HL-60/S4 treated with phorbol 12-myristate 13-acetate at 8.2 ng/mL for 4 days and 3 days (cell line): ENCODE results near the gene INPP5D.

ENCODE experiments used
- in situ Hi-C: fragments of 300-500 bp; cut with MboI; formaldehyde crosslinking; loops from 2 replicates; pipeline ENCODE4 v1.15.0; 2022; ENCODE audit warnings: low sequenced_read_pairs

The INPP5D gene

GRCh38 chr2:233072838-233073237 is 12.7 kb downstream of the INPP5D start:
- in situ Hi-C loops, result no loop called here

DNA sequence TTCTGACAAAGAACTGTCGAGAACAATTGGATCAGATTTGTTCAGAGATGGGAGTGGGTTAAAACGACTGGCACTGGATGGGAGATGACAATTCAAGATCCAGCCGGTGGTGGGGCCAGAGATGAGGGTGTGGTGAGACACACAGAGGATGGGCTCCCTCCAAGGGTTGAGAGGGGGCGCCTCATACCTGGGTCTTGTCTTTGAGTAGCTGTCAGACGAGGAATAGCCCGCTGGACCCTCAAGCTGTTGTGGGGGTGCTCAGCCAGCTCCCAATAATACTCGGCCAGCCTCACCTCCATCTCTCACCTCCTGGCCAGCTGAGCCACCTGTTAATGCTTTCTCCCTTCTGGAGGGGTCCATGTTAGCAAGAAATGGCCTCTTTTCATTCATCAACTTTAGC is 14.0 kb downstream of the INPP5D start:
- in situ Hi-C loops, result no loop called here

DNA sequence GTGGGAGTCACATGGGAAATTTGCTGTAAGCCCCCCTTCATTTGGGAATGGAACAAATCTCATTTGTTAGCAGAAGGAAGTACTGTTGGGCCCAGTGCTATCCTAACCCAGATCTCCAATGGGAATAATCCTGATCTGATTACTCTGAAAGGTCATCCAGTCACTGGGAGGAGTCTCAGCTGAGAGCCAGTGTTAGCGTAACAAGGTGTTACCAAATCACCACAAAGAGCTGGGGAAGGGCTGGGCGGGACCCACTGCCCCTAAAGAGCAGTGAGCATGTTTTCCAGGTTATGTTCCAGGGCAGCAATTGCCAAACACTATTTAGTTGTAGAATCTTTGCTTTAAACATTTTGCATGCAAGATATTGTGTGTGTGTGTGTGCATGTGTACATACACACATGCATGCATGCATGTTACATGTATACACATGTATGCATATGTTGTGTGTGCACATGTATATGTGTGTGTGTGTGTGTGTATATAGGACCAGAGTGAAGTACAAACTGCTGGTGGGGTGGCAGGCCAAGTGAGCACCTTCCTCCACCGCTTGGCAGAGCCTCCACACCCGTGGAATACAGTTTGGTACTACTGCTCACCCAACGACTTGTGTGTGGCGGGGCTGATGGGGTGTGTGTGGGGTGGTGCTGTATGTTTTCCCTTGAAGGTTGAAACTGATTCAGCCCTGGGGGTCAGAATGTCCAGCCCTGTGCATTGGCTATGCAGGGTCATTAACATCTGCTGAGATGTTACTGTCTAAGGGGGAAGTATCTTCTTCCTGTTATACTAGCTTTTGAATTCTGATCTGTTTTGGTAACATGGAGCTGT is 15.2 kb downstream of the INPP5D start:
- in situ Hi-C loops, result no loop called here

DNA sequence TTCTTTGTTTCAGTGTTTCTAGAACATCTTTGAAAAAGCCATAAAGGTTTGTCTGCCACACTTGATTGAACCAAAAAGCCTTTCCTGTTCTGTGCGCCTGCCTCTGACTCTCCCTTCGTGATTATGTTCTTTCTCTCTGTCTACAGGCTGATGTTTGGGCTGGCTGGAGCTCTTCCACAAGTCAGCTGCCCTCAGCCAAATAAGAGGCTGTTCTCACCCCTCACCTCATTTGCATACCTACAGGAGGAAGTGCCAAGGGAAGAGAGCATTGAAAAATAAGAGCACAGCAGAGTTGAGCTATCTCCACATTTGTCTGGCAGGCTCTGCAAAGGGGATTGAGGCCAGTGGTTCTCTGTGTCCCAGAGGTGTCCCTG is 15.8 kb downstream of the INPP5D start:
- in situ Hi-C loops, result no loop called here

DNA sequence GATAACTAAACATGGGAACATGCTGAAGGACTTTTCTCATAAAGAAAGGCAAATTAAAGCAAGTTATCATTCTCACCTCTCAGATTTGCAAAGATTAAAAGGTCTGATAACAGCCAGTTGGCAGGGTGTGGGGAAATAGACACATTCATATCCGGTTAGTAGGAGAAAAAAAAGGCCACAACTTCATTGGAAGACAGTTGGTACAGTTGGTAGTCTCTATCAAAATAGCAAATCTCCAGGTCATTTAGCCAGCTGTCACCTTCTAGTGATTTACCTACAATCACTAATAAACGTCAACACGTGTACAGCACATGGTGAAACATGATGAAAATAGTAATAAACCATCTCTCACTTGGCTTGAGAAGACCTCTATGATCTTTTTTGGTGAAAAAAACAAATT is 16.6 kb downstream of the INPP5D start:
- in situ Hi-C loops, result no loop called here

- in situ Hi-C loops, result no loop called here
Measured at GRCh38 chr2:233079473-233079877, 19.3 kb downstream of the INPP5D start.

DNA sequence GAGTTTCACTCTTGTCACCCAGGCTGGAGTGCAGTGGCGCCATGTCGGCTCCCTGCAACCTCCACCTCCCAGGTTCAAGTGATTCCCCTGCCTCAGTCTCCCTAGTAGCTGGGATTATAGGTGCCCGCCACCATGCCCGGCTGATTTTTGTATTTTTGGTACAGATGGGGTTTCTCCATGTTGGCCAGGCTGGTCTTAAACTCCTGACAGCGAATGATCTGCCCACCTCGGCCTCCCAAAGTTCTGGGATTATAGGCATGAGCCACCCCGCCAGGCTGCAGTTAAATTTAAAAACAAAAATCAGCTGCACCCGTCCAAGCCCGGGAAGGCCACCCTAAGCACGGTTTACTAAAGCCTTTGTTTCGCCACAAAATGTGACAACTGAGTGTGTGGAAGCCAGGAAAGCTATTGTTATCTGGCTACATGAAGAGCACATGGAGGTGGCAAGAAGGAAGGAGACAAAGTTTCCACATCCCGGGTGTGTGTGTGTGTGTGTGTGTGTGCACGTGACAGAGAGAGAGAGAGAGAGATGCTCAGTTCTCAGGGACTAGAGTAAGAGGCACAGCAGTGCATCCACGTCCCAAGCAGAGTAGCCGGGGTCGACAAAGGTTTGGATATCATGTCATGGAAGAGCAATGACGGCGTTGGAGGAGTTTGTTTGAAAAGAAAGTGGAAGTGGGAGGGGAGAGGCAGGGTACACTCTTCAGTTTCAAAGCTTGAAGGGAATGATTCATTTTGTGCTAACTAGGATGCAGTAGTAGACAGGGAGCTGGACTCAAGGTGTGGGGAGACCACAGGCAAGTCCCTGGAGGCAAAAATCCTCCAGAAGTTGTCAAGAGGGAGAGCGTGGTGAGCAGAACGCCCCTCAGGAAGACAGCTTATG is 20.1 kb downstream of the INPP5D start:
- in situ Hi-C loops, result no loop called here

DNA sequence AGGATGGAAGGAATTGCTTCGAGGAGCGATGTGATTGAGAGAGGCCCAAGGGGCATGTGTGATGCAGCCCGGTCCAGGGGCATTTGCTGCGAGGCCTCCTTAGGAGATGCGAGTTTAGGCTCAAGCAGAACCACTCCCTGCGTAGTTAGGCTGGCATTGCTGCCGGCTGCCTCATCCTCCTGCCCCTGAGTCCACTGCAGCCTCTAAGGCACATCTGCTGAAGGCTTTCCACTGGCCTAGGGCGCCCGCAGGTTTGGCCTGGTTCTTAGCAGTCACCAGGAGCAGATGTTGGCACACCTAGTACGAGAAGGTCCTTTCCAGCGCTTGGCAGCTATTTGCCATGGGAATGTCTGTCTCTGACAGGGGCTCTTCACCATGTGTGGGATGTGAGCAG is 20.7 kb downstream of the INPP5D start:
- in situ Hi-C loops, result no loop called here

DNA sequence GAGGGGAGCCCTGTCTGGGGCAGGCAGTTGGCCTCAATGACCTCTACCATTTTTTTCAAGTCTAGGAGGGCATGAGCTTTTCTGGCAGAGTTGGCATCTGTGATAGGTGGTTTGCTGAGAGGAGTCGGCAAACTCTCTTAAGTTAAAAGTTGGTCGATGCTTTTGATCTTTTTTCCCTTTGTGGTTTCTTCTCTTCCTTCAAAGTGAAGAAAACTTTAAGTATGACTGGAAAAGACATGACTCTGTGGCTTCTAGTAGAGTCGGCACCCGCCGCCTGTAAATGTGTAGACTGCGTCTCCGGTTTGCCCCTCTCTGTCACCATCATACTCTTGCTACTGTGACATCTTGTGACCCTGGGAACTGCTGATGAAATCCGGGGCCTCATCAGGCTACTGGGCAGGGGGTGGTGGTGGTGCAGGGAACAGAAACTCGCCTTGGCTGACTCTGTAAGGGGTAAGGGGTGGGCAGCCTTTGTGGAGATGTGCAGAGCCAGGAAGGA is 21.1 kb downstream of the INPP5D start:
- in situ Hi-C loops, result no loop called here

DNA sequence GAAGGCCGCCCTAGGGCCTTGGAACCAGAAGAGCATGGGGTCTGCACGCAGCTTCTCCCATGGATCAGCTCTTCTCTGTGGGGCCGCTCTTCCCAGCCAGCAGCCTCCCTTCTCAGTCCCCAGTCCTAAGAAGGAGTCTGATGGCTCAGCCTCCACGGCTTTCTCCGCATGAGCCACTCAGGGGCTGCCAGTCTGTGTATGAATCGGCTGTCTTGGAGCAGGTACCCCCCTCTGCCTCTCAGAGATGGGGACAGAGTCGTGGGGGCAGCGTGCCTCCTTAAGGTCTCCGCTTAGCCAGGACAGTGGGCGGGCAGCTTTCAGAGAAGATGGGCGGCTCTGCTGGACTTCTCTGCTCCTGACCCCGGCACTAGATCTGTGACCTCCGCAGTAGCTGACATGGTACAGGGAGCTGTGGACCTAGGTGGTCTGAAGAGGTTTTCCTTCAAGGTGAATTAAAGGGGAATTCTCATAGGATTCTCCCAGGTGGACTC is 21.6 kb downstream of the INPP5D start:
- in situ Hi-C loops, result no loop called here

- in situ Hi-C loops, result no loop called here
Measured at GRCh38 chr2:233082222-233082930, 22.2 kb downstream of the INPP5D start.

DNA sequence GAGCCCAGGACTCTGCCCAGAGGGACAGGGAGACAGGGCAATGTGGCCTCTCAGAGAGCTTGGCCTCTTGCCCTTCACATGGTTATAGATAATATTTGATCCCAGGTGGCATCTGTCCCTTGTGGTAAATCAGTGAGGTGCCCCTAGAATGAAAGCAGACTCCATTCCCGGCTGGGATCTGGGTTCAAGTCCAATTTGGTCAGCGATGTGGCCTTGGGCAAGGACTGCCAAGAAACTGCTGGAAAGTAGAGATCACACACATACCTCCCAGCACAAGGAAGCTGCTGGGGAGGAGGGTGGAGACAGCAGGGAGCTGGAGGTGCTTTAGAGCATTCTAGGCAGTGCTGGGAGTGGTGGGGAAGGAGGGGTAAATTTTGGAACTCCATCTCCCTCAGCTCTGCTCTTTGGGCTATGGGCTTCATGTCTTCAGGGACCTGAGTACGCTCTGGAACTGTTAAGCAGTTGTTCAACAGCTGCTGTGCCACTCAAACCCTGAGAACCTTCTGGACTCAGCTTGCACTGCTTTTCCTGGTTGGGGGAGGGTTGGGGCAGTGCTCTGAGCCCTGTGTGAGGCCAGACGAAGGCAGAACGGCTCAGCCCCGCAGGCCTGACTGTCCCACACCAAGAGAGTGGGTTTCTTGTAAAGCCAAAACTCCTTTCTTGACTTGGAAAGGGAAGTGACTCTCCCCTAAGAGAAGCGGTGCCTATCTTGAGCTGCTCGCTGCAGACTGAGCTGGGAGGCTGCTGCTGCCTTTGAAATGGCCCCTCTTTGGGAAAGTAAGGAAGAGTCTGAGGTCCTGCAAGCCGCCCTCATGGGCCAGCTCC is 23.0 kb downstream of the INPP5D start:
- in situ Hi-C loops, result no loop called here

GRCh38 chr2:233083782-233084181 is 23.6 kb downstream of the INPP5D start:
- in situ Hi-C loops, result no loop called here

GRCh38 chr2:233084488-233084887 is 24.3 kb downstream of the INPP5D start:
- in situ Hi-C loops, result no loop called here

DNA sequence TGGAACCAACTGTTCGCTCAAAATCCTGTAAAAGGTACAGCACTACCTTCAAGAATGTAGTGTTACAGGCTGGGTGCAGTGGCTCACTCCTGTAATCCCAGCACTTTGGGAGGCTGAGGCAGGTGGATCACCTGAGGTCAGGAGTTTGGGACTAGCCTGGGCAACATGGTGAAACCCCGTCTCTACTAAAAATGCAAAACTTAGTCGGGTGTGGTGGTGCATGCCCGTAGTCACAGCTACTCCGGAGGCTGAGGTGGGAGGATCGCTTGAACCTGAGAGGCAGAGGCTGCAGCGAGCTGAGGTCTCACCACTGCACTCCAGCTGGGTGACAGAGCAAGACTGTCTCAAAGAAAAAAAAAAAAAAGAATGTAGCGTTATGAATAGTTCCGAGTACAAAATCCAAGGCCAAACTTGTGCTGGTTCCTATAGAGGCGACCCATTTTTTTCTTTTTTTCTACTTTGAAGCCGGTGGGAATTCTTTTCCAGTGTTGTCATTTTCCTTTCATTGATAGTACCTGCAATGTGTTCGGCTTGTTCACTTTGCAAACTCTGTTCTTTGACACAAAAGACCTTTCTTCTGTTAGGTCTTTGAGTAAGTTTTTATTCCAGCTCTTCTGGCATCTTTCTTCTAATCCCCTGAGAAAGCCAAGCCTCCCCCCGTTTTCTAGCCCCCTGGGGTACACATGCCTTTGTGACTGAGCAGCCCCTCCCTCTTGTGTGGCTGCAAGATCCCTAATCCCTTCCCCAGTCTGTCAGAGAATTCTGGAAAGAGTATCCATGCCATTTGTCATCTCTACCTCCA is 25.1 kb downstream of the INPP5D start:
- in situ Hi-C loops, result no loop called here

DNA sequence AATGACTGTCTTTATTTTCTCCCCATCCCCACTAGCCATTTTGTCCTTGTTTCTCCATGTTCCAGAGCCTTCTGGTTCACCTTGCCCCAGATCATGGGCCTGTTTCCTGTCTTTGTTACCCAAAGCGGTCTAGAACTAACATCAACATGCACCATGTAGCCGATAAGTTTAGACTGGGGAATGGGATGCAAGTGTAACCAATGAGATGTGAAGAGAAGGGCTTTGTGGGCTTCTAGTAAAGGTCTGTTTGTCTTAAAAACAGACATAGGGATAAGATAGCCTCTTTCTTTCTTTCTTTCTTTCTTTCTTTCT is 25.7 kb downstream of the INPP5D start:
- in situ Hi-C loops, result no loop called here

DNA sequence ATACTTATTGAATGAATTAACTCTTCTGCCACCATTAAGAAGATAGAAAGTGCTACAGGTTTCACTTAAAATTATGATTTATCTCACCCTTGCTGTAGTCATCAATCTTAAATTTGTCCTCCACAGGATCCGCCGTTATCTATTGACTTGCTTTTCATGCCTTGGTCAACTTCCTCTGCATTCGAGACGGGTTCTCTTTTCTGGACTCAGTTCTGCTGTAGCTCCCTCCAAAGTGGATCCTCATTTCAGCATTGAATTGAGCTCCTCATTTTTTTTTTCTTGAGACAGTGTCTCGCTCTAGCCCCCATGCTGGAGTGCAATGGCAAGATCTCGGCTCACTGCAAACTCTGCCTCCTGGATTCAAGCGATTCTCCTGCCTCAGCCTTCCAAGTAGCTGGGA is 27.6 kb downstream of the INPP5D start:
- in situ Hi-C loops, result no loop called here

- in situ Hi-C loops, result no loop called here
Measured at GRCh38 chr2:233088972-233089345, 28.8 kb downstream of the INPP5D start.

- in situ Hi-C loops, result no loop called here
Measured at GRCh38 chr2:233089851-233090250, 29.7 kb downstream of the INPP5D start.

DNA sequence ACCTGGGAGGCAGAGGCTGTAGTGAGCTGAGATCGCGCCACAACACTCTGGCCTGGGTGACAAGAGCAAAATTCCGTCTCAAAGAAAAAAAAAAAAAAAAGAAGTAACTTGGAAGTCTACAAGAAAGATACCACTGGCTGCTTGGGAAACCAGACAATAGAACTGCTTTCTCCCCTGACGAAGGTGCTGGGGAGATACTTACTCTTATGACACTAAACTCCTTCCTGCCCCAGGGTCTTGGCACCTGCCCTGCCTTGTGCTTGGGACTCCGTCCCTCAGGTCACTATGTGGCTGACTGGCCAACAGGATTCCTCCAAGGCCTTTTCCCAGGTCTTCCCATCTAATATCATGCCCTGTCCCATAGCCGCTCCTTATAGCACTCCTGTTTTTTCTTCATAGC is 30.7 kb downstream of the INPP5D start:
- in situ Hi-C loops, result no loop called here
